Measurements from ENCODE around the gene AUTS2.
"Not testable (repeated sequence)": the region's sequence is repeated elsewhere in the genome, so short reads cannot be mapped to it uniquely, and the experiment has no call there.

AUTS2 gene

DNA sequence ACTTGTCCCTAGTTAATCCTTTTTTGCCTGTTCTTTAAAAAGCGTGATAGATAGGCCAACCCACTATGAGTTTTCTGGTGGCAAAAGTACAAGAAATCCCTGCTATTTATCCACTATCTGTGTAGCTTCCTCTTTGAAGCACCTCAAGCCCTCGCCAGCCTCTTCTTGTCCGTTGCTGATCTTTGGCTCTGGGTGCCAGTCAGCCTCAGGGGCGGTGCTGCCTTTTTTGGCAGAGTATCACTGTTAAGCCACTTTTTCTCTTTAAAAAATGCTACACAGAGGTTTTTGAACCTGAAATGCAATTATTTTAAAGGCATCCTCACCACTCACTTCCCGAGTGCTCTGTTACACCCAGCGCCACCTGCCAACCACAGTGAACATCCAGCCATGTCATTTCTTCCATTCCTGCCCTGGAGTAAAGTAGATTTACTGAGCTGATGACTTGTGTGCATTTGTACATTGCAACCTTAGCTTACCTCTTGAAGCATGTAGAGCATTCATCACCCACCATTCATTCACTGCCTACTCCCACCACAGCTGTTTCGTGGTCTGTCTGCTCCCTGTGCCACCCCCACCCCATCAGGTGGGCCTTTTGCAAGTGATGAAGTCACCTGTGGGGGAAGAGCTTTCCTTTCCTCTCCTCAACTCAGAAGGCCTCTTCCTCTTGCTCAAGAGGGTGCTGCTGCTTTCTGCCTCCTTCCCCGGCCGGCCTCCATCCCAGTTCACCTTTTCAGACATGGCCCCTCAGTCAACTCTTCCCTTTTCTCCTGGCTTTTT, 1119.5 kb downstream of the AUTS2 start:
- DNase-seq (ENCODE audit: low read depth in 2 of 2): no peak

DNA sequence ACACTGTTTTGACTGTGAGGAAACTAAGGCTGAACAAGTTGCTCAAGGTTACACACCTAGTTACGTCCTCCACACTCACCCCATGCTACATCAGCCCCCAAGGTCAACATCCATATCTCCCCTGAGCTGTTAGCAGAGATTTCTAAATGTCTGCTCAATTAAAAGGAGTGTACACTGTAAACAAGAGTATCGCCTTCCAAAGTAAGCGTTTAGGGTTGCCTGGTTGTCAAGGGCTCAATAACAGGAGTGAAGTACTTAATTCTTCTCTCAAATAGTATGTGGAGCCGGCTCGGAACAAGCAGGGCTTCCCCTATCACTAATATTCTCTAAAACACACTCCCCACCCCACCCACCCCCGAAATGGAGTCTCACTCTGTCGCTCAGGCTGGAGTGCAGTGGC, 1120.8 kb downstream of the AUTS2 start:
- no peak for DNase-seq (ENCODE audit: low read depth in 2 of 2)

DNA sequence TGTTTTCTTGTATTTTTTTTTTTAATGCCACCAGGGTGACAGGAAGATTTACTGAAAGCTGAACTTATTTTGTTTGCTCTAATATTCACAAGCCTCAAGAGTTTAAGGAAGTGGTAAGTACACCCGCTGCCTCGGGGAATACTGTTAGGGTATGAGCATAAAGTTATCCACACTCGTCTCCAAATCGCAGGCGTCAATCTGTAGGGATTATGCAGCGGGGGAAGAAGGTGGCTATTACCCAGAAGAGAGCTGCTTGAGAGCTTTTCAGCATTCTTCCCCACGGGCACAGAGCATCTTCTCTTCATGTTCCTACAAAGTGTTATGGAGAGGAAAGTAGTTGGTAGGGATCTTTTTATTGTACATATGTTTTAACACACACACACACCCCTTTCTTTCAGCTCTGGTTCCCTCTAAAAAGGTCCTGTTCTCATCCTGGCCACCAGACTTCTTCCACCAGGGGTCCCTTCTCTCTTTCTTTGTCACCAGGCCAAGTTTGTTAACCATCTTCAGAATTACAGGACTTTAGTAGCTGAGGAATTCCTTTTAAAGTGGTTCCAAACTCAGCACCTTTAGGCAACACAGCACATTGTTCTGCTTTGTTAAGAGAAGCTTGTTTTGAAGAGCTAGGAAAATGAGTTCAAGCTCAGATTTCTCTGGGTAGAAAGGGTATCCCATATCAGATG, 1122.1 kb downstream of the AUTS2 start:
- no peak for DNase-seq (ENCODE audit: low read depth in 2 of 2)

DNA sequence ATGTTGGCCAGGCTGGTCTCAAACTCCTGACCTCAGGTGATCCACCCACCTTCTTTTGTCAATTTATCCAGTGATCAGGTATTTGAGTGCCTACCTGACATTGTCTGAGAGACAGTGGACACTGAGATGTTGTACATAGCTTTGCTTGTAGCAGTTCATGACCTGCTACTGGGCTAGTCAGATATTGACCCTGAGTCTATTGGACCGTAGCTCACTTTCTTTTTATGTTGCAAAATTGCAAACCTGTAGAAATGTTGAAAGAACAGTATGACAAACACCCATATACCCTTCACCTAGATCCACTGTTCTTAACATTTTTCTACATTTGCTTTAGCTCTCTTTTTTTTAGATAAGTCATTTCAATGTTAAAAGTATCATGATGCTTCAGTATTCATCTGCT, 1123.2 kb downstream of the AUTS2 start:
- DNase-seq (ENCODE audit: low read depth in 2 of 2): no peak

DNA sequence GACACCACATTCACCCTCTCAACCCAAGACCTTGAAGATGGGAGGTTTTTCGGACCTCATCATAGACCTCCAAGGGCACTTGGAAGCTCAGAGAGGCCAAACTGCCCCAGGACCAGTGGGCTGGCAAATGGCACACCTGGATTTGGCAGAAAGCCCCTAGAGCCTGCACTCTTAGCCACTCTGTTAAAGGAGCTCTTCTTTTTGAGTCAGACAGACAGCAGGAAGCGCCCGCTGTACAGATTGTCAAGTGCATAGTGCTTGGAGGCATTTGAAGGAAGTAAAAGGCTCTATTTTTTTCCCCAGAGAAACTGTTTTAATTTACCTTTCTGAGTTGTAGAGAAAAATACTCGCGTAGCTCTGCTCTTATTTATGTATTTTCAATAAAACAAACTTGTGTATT, 1125.1 kb downstream of the AUTS2 start:
- no peak for DNase-seq (ENCODE audit: low read depth in 2 of 2)

DNA sequence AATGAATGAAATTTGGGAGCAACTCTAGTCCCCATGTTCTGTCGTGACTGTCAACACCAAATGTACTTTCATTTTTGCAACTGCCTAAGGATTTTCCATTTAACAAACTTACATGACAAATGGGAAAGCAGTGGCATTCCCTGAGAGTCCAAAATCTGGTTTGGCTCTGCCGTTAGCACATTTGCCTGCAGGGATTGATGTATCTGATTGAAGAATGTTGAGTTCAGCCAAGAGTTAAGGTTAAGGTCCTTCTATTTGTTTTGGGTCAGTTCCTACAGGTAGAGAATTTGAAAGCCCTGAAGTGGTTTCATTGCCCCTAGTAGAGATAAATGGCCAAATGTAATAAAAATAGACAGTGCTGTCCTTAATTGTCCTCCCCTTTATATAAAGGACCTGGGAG, 1127.2 kb downstream of the AUTS2 start:
- no peak for DNase-seq (ENCODE audit: low read depth in 2 of 2)

DNA sequence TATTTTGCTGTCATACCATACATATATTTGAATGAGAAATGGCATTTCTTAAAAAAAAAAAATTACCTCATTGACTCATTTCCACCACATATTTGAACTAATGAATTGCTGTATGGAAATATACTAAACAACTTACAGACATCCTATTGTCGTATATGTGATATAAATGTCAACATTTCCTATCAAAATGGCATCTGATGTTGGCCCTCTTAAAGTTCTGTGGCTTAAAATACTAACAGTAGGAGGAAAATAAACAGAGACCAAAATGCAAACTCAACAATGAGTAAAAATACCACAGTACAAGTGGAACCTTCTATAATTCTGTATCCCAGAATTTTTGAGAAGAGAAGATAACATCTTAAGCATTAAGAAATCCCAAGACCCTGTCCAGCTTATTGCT, 1128.0 kb downstream of the AUTS2 start:
- no peak for DNase-seq (ENCODE audit: low read depth in 2 of 2)

DNA sequence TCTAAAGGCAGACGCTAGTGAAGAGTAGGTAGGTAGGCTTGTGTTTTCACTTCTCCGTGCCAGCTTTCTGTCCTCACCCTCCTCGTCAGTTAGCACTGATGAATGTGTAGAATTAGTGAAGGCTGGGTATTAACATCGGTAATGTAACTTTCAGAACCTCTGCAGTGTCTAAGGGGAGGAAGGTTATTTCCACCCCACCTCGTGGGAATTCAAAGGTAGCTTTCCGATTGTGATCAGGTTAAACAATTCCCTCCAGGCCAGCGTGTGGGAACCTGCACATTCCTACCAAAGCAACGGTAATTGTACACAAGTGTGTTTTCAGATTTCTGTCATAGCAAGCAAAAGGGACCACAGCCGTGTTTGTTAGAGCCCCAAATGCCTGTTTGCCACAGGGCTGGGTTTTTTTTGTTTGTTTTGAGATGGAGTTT, 1128.7 kb downstream of the AUTS2 start:
- no peak for DNase-seq (ENCODE audit: low read depth in 2 of 2)

DNA sequence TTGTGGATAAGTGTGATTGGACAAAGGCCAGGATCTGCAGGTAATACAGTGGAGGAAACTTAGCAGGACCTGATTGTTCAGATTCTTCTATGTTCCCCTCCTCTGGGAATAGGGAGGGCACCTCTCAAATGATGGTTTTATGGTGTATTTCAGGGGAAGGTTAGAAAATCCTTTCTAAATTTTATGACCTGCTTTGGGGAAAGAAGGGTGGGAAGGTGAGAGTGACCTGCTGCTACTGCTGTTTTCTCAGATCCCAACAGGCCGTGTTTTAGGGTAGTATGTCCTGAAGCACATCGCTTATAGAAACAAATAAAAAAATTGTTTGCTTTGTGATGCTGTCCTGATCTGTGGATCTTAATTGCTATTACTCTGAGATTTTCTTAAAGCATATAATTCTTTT, 1129.6 kb downstream of the AUTS2 start:
- no peak for DNase-seq (ENCODE audit: low read depth in 2 of 2)

DNA sequence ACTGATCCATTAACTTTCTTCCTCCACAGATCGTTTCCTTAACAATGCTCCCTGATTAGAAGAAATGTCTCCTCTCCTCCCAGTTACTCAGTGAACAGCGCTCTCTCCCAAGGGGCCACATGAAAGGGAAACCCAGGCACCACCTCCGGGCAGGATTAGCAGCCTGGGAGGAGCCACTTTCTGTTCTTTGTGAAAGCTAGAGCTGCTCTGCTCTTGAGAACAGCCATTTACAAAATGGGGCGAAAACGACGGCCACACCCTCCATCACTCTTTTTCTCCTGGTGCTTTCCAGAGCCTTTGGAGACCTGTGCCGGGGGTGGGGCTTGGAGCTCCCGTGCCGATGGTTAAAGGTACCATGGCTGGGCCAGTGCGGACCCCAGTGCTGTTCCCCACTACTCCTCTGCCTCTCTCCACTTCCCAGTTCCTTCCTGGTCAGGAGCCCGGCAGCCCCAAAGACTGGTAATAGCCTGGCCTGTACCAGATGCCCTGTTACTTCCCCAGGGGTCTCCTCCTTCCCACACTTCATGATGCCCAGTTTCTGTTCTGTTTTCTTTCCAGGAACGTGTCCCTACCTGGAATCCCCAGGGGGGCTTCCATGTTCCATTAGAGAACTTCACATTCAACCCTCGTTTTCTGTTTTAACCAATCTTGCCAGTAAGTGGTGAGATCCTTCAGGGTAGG, 1130.7 kb downstream of the AUTS2 start:
- no peak for DNase-seq (ENCODE audit: low read depth in 2 of 2)

DNA sequence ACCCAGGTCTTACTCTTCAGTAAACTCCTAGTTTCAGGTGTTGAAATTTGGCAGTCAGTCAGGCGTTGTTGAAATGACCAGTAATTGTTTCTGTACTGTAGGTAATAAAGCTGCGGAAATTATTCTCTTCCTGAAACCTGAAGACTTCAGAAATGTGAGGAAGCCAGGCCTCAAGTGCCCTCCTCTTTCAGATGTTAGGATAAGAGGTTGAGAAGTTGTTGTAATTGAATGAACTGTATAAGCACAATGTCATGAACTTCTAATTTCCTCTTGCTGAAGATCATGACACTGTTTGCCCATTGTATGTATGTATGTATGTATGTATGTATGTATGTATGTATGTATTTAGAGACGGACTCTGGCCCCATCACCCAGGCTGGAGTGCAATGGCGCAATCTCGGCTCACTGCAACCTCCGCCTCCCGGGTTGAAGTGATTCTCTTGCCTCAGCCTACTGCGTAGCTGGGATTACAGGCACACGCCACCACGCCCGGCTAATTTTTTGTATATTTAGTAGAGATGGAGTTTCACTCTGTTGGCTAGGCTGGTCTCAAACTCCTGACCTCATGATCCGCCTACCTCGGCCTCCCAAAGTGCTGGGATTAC, 1131.4 kb downstream of the AUTS2 start:
- not testable (repeated sequence) for DNase-seq (ENCODE audit: low read depth in 2 of 2)

DNA sequence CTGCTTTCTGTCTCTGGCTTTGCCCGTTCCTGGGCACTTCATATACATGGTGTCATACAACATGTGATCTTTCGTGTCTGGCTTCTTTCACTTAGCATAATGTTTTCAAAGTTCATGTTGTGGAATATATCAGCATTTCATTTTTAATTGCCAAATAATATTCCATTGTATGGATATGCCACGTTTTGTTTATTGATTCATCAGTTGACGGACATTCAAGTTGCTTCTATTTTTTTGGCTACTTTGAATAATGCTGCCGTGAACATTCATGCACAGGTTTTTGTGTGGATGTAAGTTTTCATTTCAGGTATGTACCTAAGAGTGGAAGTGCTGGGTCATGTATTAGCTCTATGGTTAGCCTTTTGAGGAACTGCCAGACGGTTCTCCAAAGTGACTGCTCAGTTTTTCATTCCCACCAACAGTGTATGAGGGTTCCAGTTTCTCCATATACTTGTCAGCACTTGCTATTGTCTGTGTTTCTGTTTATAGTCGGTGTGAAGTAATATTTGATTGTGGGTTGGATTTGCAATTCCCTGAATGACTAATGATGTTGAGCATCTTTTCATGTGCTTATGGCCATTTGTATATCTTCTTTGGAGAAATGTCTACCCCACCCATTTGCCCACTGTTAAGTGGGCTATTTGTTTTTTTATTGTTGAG, 1132.3 kb downstream of the AUTS2 start:
- DNase-seq (ENCODE audit: low read depth in 2 of 2): no peak

DNA sequence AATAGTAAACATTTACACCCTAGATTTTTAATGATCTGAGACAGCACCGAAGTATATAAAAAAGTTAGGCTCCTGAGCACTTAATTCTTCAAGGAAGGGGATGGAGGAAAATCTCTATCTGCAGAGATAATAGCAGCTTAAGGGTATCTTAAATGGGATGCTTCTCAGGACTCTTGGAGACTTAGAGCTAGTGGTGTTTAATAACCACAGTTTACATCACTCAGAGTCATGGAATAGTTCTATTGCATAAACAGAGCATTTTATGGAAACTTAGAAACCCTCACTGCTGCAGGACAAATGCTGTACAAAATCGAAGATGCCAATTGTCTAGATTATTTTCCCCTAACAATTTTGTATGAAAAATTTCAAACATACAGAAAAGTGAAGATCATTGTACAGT, 1134.8 kb downstream of the AUTS2 start:
- no peak for DNase-seq (ENCODE audit: low read depth in 2 of 2)

DNA sequence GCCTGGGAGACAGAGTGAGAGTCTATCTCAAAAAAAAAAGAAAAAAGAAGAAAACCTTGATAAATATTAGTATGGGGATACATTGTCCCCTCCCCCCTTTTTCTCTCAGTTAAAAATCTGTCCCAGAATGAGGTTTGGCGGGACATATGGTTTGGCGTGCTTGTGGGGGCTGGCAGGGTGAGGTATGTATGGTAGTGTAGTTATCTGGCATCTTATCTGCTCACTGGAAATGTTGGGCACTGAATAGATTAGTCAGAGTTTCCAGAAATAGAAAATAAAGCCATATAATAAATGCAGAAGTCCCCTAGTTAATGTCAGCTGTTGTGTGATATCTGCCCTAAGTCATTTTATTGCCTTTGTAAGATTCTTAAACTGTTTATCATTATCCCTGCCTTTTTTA, 1136.1 kb downstream of the AUTS2 start:
- DNase-seq (ENCODE audit: low read depth in 2 of 2): no peak

DNA sequence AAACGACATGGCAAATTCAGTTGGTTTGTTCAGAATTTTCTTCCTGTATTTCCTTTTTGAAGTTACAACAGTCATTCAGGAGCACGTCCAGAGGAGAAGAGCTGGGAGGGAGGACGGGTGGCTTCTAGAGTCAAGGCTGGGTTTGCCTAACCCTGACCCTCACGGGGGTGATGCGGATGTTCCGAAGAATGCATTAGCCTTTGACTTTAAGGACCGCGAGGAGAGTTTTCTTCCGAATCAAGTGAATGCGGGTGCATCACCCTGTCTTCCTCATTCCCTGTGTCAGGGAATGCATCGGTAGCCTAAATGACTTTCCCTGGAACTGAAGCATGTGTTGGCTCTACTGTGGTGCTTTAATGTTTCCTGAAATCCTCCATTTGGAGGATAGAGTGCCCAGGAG, 1137.0 kb downstream of the AUTS2 start:
- DNase-seq (ENCODE audit: low read depth in 2 of 2): no peak

DNA sequence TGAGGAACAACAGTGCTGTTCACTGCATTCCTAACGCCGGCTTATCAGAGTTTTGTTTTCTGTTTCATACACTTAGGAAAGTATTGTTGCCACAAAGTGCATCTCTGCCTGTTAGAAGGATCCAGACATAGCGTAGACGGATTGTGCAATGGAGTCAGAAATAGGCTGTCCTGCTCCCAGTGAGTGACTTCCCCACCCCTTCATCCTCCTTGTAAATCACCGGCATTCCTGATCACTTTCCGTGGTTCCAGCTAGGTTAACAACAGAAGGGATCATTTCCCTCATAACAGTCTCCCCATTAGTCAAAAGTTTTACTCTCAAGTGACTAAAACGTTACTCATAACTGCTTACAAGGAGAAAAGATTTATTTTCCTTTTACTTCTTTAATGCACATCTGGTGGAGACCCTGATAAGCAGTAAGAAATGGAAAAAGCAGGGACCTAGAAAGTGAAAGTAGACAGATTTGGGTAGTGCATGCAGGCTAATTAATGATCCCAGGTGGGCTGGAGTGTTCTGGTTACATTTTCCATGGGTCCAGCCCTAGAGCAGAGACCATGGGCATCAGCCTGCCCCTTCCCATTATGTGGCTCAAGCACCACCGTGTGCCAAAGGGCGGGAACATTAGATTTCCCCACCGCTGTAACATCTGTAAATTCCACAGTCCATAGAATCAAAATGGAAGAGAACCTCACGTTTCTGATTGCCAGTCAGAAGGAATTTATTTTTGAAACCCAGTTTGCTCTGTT, 1138.6 kb downstream of the AUTS2 start:
- no peak for DNase-seq (ENCODE audit: low read depth in 2 of 2)

DNA sequence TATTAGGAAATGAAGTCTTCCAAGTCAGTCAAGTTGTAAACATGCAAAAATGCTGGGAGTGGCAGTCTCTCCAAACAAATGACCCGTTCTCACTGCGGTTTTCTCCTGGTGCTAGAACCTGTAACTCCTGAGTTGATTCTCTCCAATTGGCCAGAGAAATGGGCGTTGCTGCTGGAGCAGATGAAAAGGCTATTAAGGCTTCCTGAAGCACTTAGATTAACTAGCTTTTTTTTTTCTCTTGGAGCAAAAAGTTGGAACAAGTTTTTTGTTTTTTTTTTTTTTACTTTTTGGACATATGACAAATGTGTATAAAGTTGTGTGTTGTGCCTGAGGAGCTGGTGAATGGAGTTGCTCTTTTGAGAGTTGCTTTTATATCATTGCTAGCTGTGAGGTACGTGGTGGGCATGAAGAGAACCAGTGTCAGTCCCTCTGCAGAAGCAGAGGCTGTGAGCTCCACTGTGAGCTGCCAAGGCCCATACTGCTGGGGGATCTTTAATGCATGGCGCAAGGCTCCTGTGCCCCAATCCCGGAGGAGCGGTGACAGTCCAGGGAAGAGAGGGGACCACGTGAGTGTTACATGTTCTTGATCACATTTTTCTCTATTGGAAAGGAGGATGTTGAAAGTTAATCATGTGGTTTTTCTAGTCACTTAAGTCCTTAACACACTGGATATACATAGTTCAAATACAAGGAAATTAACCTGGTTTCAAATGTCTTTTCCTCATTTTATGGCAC, 1140.0 kb downstream of the AUTS2 start:
- no peak for DNase-seq (ENCODE audit: low read depth in 2 of 2)

DNA sequence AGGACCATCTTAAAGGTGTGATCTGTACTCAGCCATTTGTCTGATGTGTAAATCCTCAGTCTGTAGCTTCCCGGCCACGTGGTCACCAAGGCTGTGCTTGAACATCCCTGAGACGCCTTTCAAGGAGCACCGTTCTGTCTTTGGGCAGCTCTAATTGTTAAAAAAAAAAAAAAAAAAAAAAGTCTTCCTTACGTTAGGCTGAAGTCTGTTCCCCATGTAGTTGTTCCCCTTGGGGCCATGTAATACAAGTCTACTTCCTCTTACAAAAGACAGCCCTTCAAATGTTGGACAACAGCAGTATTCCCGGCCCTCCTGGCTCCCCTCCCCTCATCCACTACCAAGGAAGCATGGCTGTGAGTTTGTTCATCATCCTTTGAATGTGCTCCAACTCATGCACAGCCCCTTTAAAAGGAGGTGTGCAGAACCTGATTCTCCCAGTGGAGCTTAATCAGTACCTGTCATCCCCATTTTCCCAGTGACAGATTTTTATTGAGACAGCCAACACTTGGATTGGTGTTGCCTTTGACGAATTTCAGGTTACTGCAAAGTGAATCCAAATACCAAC, 1141.5 kb downstream of the AUTS2 start:
- no peak for DNase-seq (ENCODE audit: low read depth in 2 of 2)

DNA sequence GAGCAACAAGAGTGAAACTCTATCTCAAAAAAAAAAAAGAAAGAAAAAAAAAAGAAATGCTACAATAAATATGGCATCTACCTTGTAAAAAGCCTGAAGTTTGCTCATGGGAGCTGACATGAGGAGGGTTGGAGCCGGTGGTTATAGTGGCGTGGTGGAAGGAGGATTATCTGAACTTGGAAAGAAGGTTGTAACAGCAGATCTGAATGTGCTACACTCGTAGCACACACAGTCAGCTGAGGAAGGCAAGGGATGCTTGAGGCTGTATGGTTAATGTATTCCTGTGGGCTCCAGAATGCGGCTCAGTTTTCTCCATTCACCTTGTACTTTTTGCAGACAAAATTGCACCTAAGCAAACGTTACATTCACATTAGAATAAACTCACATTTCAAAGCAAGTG, 1143.4 kb downstream of the AUTS2 start:
- no peak for DNase-seq (ENCODE audit: low read depth in 2 of 2)
